ENCODE results near the gene PTPN2.
A peak's percentile ranks its signal among the peaks of the same experiment; 100 is the strongest.

Gene PTPN2

GRCh38 chr18:12844391-12844790, 39.6 kb downstream of the PTPN2 start:
- H3K18ac ChIP-seq (ENCODE audit: low read length) = no peak overlapping the region
- peaks cover 2 to 7% of the 10 kb centered on the region in 2 donors for H3K36me3 ChIP-seq (replicated peaks in 1 of 2; ENCODE audit: control insufficient read depth in 2 of 2, insufficient read depth in 2 of 2, low read length in 2 of 2)
- no peak overlapping the region for H3K4me2 ChIP-seq (ENCODE audit: insufficient read depth, low read length, poor library complexity, severe bottlenecking)
- H4K8ac ChIP-seq (ENCODE audit: low read depth, low read length) = no peak overlapping the region
- H2BK12ac ChIP-seq (ENCODE audit: low read length) = no peak overlapping the region
- H2AFZ ChIP-seq (ENCODE audit: low read length) = no peak overlapping the region
- H3K27me3 ChIP-seq (ENCODE audit: control insufficient read depth in 3 of 3, insufficient read depth in 3 of 3, low read depth in 1 of 3, low read length in 3 of 3) = no peaks in the 10 kb centered on the region
- no peak overlapping the region for H3K23ac ChIP-seq (ENCODE audit: low read depth, low read length, poor library complexity)
- H3K4ac ChIP-seq (ENCODE audit: low read length) = no peak overlapping the region
- H3K4me1 ChIP-seq (ENCODE audit: control insufficient read depth in 2 of 2, insufficient read depth in 1 of 2, low read depth in 1 of 2, low read length in 2 of 2) = no peaks in the 10 kb centered on the region
- H2BK120ac ChIP-seq (ENCODE audit: low read depth, low read length) = no peak overlapping the region
- no peaks in the 10 kb centered on the region for H3K9me3 ChIP-seq (replicated peaks in 1 of 2; ENCODE audit: control insufficient read depth in 2 of 2, insufficient read depth in 1 of 2, low read depth in 1 of 2, low read length in 2 of 2)
- H3K79me1 ChIP-seq (ENCODE audit: low read depth, low read length) = peaks cover 2% of the 10 kb centered on the region
- H3K9ac ChIP-seq (ENCODE audit: low read depth, low read length, poor library complexity) = no peak overlapping the region
- H3K27ac ChIP-seq (replicated peaks; ENCODE audit: low read length) = no peak overlapping the region
- no peak overlapping the region for H4K91ac ChIP-seq (ENCODE audit: low read depth, low read length, poor library complexity)
- no peak overlapping the region for H2AK5ac ChIP-seq (ENCODE audit: low read depth, low read length)
- WGBS, 2 donors (ENCODE audit: extremely low coverage in 2 of 2, insufficient read length in 2 of 2, insufficient replicate concordance in 1 of 2) = no CpG with 5 or more reads among the region's 2 CpGs
- H2BK5ac ChIP-seq (ENCODE audit: low read length) = no peak overlapping the region
- H2BK15ac ChIP-seq (ENCODE audit: low read length) = no peak overlapping the region
- H3K4me3 ChIP-seq (ENCODE audit: low read length in 2 of 2) = no peak overlapping the region
- no peak overlapping the region for H3K14ac ChIP-seq (ENCODE audit: low read length)
- DNase-seq (ENCODE audit: low spot score) = no peak

- Histone ChIP-seq H2AK5ac (ENCODE audit: low read depth, low read length) (no peak overlapping the region), H3K79me1 (ENCODE audit: low read depth, low read length) (peaks cover 2% of the 10 kb centered on the region), H3K36me3 (replicated peaks in 1 of 2; ENCODE audit: control insufficient read depth in 2 of 2, insufficient read depth in 2 of 2, low read length in 2 of 2) (peaks cover 2 to 4% of the 10 kb centered on the region in 2 donors), H3K23ac (ENCODE audit: low read depth, low read length, poor library complexity) (peak overlapping the region; percentile 21), H3K14ac (ENCODE audit: low read length) (no peak overlapping the region), H3K27me3 (ENCODE audit: control insufficient read depth in 3 of 3, insufficient read depth in 3 of 3, low read depth in 1 of 3, low read length in 3 of 3) (no peaks in the 10 kb centered on the region), H3K4me1 (ENCODE audit: control insufficient read depth in 2 of 2, insufficient read depth in 1 of 2, low read depth in 1 of 2, low read length in 2 of 2) (no peaks in the 10 kb centered on the region), H2BK15ac (ENCODE audit: low read length) (no peak overlapping the region), H2BK5ac (ENCODE audit: low read length) (no peak overlapping the region), H4K8ac (ENCODE audit: low read depth, low read length) (no peak overlapping the region), H2BK12ac (ENCODE audit: low read length) (no peak overlapping the region), H3K18ac (ENCODE audit: low read length) (no peak overlapping the region), H3K9ac (ENCODE audit: low read depth, low read length, poor library complexity) (peak overlapping the region; percentile 34), H3K27ac (replicated peaks; ENCODE audit: low read length) (no peak overlapping the region), H3K4me3 (ENCODE audit: low read length in 2 of 2) (no peak overlapping the region), H3K9me3 (replicated peaks in 1 of 2; ENCODE audit: control insufficient read depth in 2 of 2, insufficient read depth in 1 of 2, low read depth in 1 of 2, low read length in 2 of 2) (no peaks in the 10 kb centered on the region), H2BK120ac (ENCODE audit: low read depth, low read length) (no peak overlapping the region), H3K4me2 (ENCODE audit: insufficient read depth, low read length, poor library complexity, severe bottlenecking) (no peak overlapping the region), H4K91ac (ENCODE audit: low read depth, low read length, poor library complexity) (no peak overlapping the region), H3K4ac (ENCODE audit: low read length) (no peak overlapping the region), H2AFZ (ENCODE audit: low read length) (no peak overlapping the region)
- WGBS, 2 donors (ENCODE audit: extremely low coverage in 2 of 2, insufficient read length in 2 of 2, insufficient replicate concordance in 1 of 2) = no CpG with 5 or more reads among the region's 12 CpGs
- no peak for DNase-seq (ENCODE audit: low spot score)
Measured at GRCh38 chr18:12843420-12844350, 40.4 kb downstream of the PTPN2 start.

DNA sequence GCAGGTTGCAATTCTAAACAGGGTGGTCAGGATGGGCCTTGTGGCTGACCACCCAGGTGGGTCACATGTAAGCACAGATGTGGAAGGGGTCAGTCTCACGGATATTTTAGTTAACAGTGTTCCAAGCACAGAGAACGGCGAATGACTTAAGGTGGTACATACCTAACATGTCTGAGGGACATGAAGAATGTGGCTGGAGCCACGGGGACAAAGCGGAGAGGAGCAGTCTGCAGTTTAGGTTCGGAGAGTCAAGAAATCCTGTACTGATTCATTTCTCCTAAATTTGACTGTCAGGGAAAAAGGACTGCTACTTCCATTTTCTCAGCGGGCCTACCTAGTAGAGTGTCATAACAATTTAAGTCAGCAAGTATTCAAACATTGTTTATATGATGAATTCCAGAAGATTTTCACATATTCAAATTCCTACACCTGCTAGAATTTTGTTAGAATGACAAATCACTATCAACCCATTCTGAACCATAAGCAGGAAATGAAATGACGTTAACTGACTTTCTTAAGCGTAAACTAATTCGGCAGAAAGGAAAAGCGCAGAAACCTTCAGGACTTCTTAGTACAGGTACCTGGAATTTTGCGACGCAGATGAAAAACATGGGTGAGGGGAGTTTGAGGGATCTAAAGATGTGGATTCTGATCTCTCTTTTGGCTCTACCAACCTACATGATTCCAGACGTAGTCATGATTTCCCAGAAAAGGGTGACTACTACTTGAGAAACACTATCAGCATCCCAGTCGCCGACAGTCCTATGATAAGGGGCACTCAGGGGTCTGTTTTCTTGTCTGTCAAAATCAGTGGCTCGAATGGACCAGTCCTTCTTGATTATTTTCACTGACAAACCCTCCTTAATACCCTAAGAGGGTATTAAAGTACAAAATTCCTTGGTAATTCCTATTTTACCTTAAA, 41.3 kb downstream of the PTPN2 start:
- WGBS, 2 donors (ENCODE audit: extremely low coverage in 2 of 2, insufficient read length in 2 of 2, insufficient replicate concordance in 1 of 2) = no CpG with 5 or more reads among the region's 17 CpGs

DNA sequence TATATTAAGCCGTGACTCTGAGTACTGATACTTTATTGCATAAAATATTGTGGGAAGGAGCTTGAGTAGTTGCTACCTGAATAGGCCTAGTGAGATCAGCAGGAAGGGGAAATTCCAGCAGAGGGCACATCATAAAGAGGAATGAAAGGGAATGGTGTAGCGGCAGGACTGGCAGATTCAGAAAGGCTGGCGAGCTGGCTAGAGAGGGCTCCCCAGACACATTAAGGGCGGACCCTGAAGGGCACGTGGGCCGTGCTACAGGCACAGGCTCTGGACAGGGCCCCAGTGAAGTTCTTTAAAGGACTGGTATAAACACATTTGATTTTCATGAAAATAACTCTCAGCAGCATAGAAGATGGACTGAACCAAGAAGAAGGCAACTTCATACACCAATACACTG, 43.0 kb downstream of the PTPN2 start:
- H3K9ac ChIP-seq (ENCODE audit: low read depth, low read length, poor library complexity) = no peak overlapping the region
- H2AK5ac ChIP-seq (ENCODE audit: low read depth, low read length) = no peak overlapping the region
- no peak overlapping the region for H3K23ac ChIP-seq (ENCODE audit: low read depth, low read length, poor library complexity)
- H3K14ac ChIP-seq (ENCODE audit: low read length) = no peak overlapping the region
- H3K4me2 ChIP-seq (ENCODE audit: insufficient read depth, low read length, poor library complexity, severe bottlenecking) = no peak overlapping the region
- no peak overlapping the region for H3K4ac ChIP-seq (ENCODE audit: low read length)
- no peak overlapping the region for H4K91ac ChIP-seq (ENCODE audit: low read depth, low read length, poor library complexity)
- H3K9me3 ChIP-seq (replicated peaks in 1 of 2; ENCODE audit: control insufficient read depth in 2 of 2, insufficient read depth in 1 of 2, low read depth in 1 of 2, low read length in 2 of 2) = no peaks in the 10 kb centered on the region
- H3K27me3 ChIP-seq (ENCODE audit: control insufficient read depth in 3 of 3, insufficient read depth in 3 of 3, low read depth in 1 of 3, low read length in 3 of 3) = no peaks in the 10 kb centered on the region
- H2BK5ac ChIP-seq (ENCODE audit: low read length) = no peak overlapping the region
- no peak overlapping the region for H2BK12ac ChIP-seq (ENCODE audit: low read length)
- no peak overlapping the region for H2BK15ac ChIP-seq (ENCODE audit: low read length)
- peaks cover 0 to 1% of the 10 kb centered on the region in 2 donors for H3K4me1 ChIP-seq (ENCODE audit: control insufficient read depth in 2 of 2, insufficient read depth in 1 of 2, low read depth in 1 of 2, low read length in 2 of 2)
- H4K8ac ChIP-seq (ENCODE audit: low read depth, low read length) = no peak overlapping the region
- WGBS, 2 donors (ENCODE audit: extremely low coverage in 2 of 2, insufficient read length in 2 of 2, insufficient replicate concordance in 1 of 2) = no CpG with 5 or more reads among the region's 6 CpGs
- no peak overlapping the region for H2AFZ ChIP-seq (ENCODE audit: low read length)
- H3K36me3 ChIP-seq (replicated peaks in 1 of 2; ENCODE audit: control insufficient read depth in 2 of 2, insufficient read depth in 2 of 2, low read length in 2 of 2) = peaks cover 0 to 2% of the 10 kb centered on the region in 2 donors
- H2BK120ac ChIP-seq (ENCODE audit: low read depth, low read length) = no peak overlapping the region
- no peak overlapping the region for H3K4me3 ChIP-seq (ENCODE audit: low read length in 2 of 2)
- peaks cover 4% of the 10 kb centered on the region for H3K79me1 ChIP-seq (ENCODE audit: low read depth, low read length)
- no peak overlapping the region for H3K27ac ChIP-seq (replicated peaks; ENCODE audit: low read length)
- DNase-seq (ENCODE audit: low spot score) = no peak
- H3K18ac ChIP-seq (ENCODE audit: low read length) = no peak overlapping the region

More for the DNA sequence above, 41.3 kb downstream of the PTPN2 start:
- Histone ChIP-seq H2BK5ac (ENCODE audit: low read length) (no peak overlapping the region), H3K4ac (ENCODE audit: low read length) (no peak overlapping the region), H3K27ac (replicated peaks; ENCODE audit: low read length) (no peak overlapping the region), H3K18ac (ENCODE audit: low read length) (no peak overlapping the region), H3K14ac (ENCODE audit: low read length) (no peak overlapping the region), H3K4me1 (ENCODE audit: control insufficient read depth in 2 of 2, insufficient read depth in 1 of 2, low read depth in 1 of 2, low read length in 2 of 2) (peaks cover 0 to 1% of the 10 kb centered on the region in 2 donors), H3K36me3 (replicated peaks in 1 of 2; ENCODE audit: control insufficient read depth in 2 of 2, insufficient read depth in 2 of 2, low read length in 2 of 2) (peaks cover 0 to 2% of the 10 kb centered on the region in 2 donors), H4K91ac (ENCODE audit: low read depth, low read length, poor library complexity) (no peak overlapping the region), H3K27me3 (ENCODE audit: control insufficient read depth in 3 of 3, insufficient read depth in 3 of 3, low read depth in 1 of 3, low read length in 3 of 3) (no peaks in the 10 kb centered on the region), H3K9me3 (replicated peaks in 1 of 2; ENCODE audit: control insufficient read depth in 2 of 2, insufficient read depth in 1 of 2, low read depth in 1 of 2, low read length in 2 of 2) (no peaks in the 10 kb centered on the region), H2BK15ac (ENCODE audit: low read length) (no peak overlapping the region), H2BK12ac (ENCODE audit: low read length) (no peak overlapping the region), H3K23ac (ENCODE audit: low read depth, low read length, poor library complexity) (no peak overlapping the region), H2AFZ (ENCODE audit: low read length) (no peak overlapping the region), H3K9ac (ENCODE audit: low read depth, low read length, poor library complexity) (no peak overlapping the region), H4K8ac (ENCODE audit: low read depth, low read length) (no peak overlapping the region), H2AK5ac (ENCODE audit: low read depth, low read length) (no peak overlapping the region), H3K4me2 (ENCODE audit: insufficient read depth, low read length, poor library complexity, severe bottlenecking) (no peak overlapping the region), H2BK120ac (ENCODE audit: low read depth, low read length) (no peak overlapping the region), H3K79me1 (ENCODE audit: low read depth, low read length) (peaks cover 2% of the 10 kb centered on the region), H3K4me3 (ENCODE audit: low read length in 2 of 2) (no peak overlapping the region)
- DNase-seq (ENCODE audit: low spot score) = no peak
